ENCODE results near the gene PDE4D.

PDE4D gene

DNA sequence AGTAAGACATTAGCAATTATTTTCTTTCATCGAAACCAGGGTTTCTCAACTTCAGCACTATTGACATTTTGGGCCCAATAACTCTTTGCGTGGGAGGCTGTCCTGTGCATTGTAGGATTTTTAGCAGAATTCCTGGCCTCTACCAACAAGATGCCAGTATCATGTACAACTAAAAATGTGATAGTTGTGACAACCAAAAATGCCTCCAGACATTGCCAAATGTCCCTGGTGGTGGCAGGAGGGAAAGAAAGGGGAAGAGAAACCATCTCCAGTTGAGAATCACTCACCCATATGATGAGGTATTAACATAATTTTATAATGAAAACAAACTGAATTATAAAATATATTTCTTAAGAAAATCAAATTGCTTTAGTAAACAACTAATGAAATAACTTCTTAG lies 904.6 kb downstream of the PDE4D start:
- H3K27ac ChIP-seq = no peak overlapping the region
- no peak for TF ChIP-seq ZFX (IDR thresholded peaks at IDR 0.05; ENCODE audit: borderline replicate concordance)
- TF ChIP-seq, protein P1, sequence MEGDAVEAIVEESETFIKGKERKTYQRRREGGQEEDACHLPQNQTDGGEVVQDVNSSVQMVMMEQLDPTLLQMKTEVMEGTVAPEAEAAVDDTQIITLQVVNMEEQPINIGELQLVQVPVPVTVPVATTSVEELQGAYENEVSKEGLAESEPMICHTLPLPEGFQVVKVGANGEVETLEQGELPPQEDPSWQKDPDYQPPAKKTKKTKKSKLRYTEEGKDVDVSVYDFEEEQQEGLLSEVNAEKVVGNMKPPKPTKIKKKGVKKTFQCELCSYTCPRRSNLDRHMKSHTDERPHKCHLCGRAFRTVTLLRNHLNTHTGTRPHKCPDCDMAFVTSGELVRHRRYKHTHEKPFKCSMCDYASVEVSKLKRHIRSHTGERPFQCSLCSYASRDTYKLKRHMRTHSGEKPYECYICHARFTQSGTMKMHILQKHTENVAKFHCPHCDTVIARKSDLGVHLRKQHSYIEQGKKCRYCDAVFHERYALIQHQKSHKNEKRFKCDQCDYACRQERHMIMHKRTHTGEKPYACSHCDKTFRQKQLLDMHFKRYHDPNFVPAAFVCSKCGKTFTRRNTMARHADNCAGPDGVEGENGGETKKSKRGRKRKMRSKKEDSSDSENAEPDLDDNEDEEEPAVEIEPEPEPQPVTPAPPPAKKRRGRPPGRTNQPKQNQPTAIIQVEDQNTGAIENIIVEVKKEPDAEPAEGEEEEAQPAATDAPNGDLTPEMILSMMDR (IDR thresholded peaks at IDR 0.05) = no peak

DNA sequence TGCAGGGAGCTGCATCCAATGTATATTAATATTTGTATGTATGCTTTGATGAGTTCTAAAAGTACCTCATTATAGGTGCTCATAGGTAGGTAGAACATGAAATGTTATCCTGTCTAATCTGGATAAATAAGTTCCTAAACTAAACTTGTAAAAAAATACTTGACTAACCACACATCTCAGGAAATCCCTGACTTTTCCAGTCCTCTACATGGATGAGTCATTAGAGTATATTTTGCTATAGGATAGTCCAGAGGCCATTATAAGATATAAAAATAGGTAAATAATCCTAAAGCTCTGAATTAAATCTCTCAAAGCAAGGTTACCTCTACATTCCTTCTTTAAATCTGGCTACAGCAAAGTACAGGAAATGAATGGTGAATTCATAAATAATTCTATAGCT lies 906.3 kb downstream of the PDE4D start:
- TF ChIP-seq, protein P1 (IDR thresholded peaks at IDR 0.05) = no peak
- no peak for TF ChIP-seq ZFX (IDR thresholded peaks at IDR 0.05; ENCODE audit: borderline replicate concordance)
- H3K27ac ChIP-seq = no peak overlapping the region

DNA sequence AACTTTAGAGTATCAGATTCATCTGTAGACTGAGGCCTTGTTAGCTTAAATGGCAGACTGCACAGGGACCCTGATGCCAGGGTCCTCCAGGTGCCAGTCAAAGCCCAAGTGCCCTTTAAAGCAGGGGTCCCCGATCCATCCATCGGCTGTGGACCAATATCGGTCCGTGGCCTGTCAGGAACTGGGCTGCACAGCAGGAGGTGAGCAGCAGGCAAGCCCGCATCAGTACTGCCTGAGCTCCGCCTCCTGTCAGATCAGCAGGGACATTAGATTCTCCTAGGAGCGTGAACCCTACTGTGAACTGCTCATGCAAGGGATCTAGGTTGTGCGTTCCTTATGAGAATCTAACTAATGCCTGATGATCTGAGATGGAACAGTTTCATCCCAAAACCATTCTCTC lies 907.2 kb downstream of the PDE4D start:
- no peak overlapping the region for H3K27ac ChIP-seq
- TF ChIP-seq ZFX (IDR thresholded peaks at IDR 0.05; ENCODE audit: borderline replicate concordance) = no peak
- TF ChIP-seq, protein P1 (IDR thresholded peaks at IDR 0.05) = no peak

DNA sequence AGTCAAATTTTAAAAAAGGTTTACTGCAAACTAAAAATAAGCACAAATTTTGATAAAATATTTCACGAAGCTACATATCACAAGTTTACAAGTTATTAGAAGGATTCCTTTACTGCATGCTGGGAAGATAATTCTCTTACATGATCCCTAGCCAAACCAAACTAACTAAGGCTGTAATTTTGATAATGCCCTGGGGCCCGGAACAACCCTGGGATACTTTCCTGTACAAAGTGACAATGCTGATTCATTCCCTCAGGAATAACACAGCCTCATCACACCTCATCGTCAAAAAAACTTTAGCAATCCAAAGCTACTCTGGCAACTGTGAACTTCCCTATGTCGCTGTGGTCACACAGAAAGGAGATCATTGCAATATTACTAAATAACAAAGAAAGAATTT lies 907.8 kb downstream of the PDE4D start:
- no peak overlapping the region for H3K27ac ChIP-seq
- no peak for TF ChIP-seq ZFX (IDR thresholded peaks at IDR 0.05; ENCODE audit: borderline replicate concordance)
- TF ChIP-seq, protein P1 (IDR thresholded peaks at IDR 0.05) = no peak

DNA sequence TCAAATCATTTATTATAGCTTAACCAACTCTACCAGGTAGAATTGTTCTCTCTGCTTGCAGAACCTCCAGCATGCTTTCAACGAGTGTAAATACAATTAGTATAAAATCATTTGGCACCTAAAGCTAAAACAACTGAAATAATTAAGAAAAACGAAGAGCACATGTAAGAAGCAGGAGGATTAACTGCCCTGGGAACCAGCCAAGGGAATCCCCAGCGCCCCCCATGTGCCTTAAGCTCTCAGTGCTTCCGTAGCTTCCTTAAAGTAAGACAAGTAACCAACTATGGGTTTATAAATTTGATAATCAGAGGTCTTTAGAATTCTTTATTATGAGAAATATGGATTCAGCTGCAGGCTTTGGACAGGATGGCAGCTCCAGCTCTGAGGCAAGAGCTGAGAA lies 908.2 kb downstream of the PDE4D start:
- H3K27ac ChIP-seq = no peak overlapping the region
- no peak for TF ChIP-seq ZFX (IDR thresholded peaks at IDR 0.05; ENCODE audit: borderline replicate concordance)
- TF ChIP-seq, protein P1 (IDR thresholded peaks at IDR 0.05) = no peak

DNA sequence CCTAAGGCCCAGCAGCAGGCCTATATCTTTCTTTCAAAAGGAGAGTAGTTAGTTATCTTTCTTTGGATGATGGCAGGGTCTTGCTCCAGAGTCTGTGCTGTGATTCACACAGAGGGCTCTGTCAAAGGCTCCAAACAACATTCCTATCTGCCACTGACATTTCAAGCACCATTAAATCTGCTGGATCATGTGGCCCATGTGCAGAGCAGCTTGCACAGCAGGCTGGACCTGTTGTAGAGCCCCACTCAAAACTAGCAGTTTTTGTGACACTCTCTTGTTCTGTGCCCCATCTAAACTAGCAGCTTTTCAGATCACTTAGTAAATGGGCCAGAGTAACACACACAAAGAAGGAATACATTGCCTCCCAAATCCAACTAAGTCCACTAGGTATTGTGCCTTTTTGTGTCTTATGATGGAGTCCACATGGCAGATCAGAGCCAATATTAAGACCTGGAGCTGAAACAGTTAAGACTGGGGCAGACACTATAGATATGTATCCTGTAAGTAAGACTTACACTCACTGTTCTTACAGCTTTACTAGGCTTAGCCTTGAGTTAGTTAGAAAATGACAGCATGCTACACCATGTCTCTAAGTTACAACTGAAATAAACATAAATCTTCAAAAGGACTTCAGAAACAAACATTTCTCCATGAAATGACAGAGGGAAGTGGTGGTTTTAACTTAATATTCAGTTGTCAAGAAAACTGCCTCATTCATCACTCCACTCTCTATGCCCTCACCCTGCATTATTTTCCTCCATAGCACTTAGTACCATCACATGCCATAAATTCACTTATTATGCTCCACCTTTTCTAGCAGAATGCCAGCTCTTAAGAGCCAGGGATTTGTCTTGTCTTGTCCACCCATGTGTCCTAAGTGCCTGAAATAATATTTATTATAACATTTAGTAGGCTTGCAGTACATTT lies 909.7 kb downstream of the PDE4D start:
- no peak overlapping the region for H3K27ac ChIP-seq
- no peak for TF ChIP-seq ZFX (IDR thresholded peaks at IDR 0.05; ENCODE audit: borderline replicate concordance)
- TF ChIP-seq, protein P1 (IDR thresholded peaks at IDR 0.05) = no peak

DNA sequence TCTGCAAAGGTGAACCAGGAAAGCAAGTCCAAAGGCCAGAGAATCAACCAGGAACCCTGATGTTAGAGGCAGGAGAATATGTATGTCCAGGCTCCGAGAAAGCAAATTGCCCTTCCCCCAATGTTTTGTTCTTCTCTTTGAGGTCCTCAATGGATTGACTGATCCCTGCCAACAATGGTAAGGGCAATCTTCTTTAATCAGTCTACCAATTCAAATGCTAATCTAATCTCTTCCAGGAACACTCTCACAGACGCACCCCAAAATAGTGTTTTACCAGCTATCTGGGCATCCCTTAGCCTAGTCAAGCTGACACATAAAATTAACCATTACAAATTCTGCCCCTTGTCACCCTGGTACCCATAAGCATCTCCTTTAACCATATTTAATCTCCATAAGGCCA lies 912.6 kb downstream of the PDE4D start:
- TF ChIP-seq, protein P1 (IDR thresholded peaks at IDR 0.05) = no peak
- TF ChIP-seq ZFX (IDR thresholded peaks at IDR 0.05; ENCODE audit: borderline replicate concordance) = no peak

More for the DNA sequence above, 912.6 kb downstream of the PDE4D start:
- H3K27ac ChIP-seq = no peak overlapping the region

All from 22Rv1 (cell line).